Dendritic cell treated with granulocyte-macrophage colony-stimulating factor and Interleukin-4, amounts not matched to agents 40 ng/mL and 50 ng/mL, for 4 days (primary cell): ENCODE data around the gene NOL4.

Source experiments
- H3K27ac Mint-ChIP-seq: one replicate; pipeline ENCODE4 v1.8.0; 2022; ENCODE audit warnings: mild to moderate bottlenecking, mixed read lengths
- H3K27me3 Mint-ChIP-seq: one replicate; pipeline ENCODE4 v1.8.0; 2022; ENCODE audit warnings: mild to moderate bottlenecking, mixed read lengths
- H3K36me3 Mint-ChIP-seq: one replicate; pipeline ENCODE4 v1.8.0; 2022; ENCODE audit warnings: low read depth, mixed read lengths
- H3K4me1 Mint-ChIP-seq: one replicate; pipeline ENCODE4 v1.8.0; 2022; ENCODE audit warnings: low read depth, mixed read lengths
- H3K4me3 Mint-ChIP-seq: one replicate; pipeline ENCODE4 v1.8.0; 2022; ENCODE audit warnings: mild to moderate bottlenecking, moderate library complexity, mixed read lengths
- H3K9me3 Mint-ChIP-seq: one replicate; pipeline ENCODE4 v1.8.0; 2022; ENCODE audit warnings: mixed read lengths
- intact Hi-C: fragments of 100-400 bp; cut with micrococcal nuclease; formaldehyde crosslinking; loops from one replicate; pipeline ENCODE4 v1.15.0; 2022

NOL4 gene

GRCh38 chr18:34220081-34220815, 4.5 kb downstream of the NOL4 start:
- no peaks in the 10 kb centered on the region for H3K36me3 Mint-ChIP-seq
- peaks cover 6% of the 10 kb centered on the region for H3K4me1 Mint-ChIP-seq
- peaks cover 42% of the 10 kb centered on the region for H3K27me3 Mint-ChIP-seq
- intact Hi-C loops = no loop called here
- H3K4me3 Mint-ChIP-seq = no peak overlapping the region
- H3K27ac Mint-ChIP-seq = no peak overlapping the region
- H3K9me3 Mint-ChIP-seq = no peaks in the 10 kb centered on the region

- Mint-ChIP-seq H3K36me3 (no peaks in the 10 kb centered on the region), H3K27me3 (peaks cover 37% of the 10 kb centered on the region), H3K27ac (no peak overlapping the region), H3K9me3 (no peaks in the 10 kb centered on the region), H3K4me1 (peaks cover 6% of the 10 kb centered on the region), H3K4me3 (no peak overlapping the region)
- intact Hi-C loops = no loop called here
Measured at GRCh38 chr18:34219651-34220050, 5.1 kb downstream of the NOL4 start.

GRCh38 chr18:34212511-34212910, 12.2 kb downstream of the NOL4 start:
- Mint-ChIP-seq H3K9me3 (no peaks in the 10 kb centered on the region), H3K4me1 (no peaks in the 10 kb centered on the region), H3K27ac (no peak overlapping the region), H3K36me3 (no peaks in the 10 kb centered on the region), H3K4me3 (no peak overlapping the region), H3K27me3 (no peaks in the 10 kb centered on the region)
- intact Hi-C loops = no loop called here

DNA sequence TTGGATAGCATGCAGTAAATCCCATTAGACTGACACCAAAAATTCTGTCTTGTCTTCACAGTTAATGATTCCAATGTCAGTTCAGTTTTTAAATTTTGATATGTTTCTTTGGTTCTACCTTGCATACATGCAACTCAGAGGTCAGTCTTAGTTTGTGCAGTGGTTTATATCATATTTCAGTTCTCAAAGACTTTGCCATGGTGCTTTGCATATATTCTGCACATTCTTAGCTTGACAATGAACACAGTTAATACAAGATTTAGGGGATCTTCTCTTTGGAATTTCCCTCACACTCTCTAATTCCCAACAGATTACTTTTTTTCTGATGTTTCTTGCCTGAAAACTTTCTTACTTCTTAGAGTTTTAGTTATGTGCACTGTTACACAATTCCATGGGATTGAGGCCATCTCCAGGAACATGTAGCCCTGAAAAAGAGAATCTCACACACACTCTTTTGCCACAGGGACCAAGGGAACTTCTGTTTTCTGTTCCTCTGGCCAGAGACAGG, 17.3 kb downstream of the NOL4 start:
- Mint-ChIP-seq H3K27me3 (no peaks in the 10 kb centered on the region), H3K36me3 (no peaks in the 10 kb centered on the region), H3K4me1 (no peaks in the 10 kb centered on the region), H3K9me3 (no peaks in the 10 kb centered on the region), H3K4me3 (no peak overlapping the region), H3K27ac (no peak overlapping the region)
- intact Hi-C loops = no loop called here

DNA sequence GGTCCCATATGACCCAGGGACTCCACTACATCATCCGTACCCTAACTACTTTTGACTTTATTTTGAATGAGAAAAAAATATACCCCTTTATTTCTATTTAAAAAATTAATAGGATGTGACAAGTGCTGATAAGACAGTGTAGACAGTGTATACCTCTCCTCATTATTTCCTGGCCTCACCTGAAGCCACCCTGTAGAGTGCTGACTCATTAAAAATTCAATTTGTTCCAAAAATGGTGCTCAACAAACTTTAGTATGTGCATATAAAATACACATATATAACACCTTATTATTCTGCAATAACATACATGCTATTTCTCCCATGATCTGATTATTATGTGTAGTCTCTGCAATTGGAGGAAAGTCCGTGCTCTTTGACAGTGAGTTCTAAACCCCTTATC, 20.8 kb downstream of the NOL4 start:
- H3K4me3 Mint-ChIP-seq = no peak overlapping the region
- intact Hi-C loops = no loop called here
- H3K9me3 Mint-ChIP-seq = no peaks in the 10 kb centered on the region
- no peaks in the 10 kb centered on the region for H3K4me1 Mint-ChIP-seq
- no peaks in the 10 kb centered on the region for H3K27me3 Mint-ChIP-seq
- H3K36me3 Mint-ChIP-seq = no peaks in the 10 kb centered on the region
- H3K27ac Mint-ChIP-seq = no peak overlapping the region

DNA sequence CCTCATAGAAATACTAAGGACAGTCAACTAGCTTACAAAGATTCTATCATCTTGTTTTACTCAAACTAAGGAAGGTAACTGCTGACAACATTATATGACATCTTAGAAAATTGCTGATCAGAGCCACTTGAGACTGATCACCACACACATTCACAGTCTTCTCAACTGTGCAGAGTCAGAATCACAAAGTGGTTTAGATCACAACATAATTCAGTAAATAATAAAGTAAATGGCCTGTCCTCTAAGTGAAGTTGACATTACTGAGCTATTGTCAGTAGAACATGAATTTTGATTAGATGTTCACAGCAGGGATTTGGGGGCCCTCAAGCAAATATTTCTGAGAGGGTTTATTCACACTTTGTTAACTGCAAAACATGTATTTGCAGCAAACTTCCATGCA, 28.5 kb downstream of the NOL4 start:
- Mint-ChIP-seq H3K4me1 (no peaks in the 10 kb centered on the region), H3K27ac (no peak overlapping the region), H3K27me3 (no peaks in the 10 kb centered on the region), H3K4me3 (no peak overlapping the region), H3K9me3 (no peaks in the 10 kb centered on the region), H3K36me3 (no peaks in the 10 kb centered on the region)
- intact Hi-C loops = no loop called here

- Mint-ChIP-seq H3K9me3 (no peaks in the 10 kb centered on the region), H3K27ac (no peak overlapping the region), H3K4me1 (no peaks in the 10 kb centered on the region)
Measured at GRCh38 chr18:34194239-34194638, 30.5 kb downstream of the NOL4 start.

GRCh38 chr18:34189656-34190435, 34.9 kb downstream of the NOL4 start:
- Mint-ChIP-seq H3K36me3 (no peaks in the 10 kb centered on the region), H3K9me3 (no peaks in the 10 kb centered on the region), H3K27me3 (no peaks in the 10 kb centered on the region), H3K4me3 (no peak overlapping the region), H3K27ac (no peak overlapping the region), H3K4me1 (no peaks in the 10 kb centered on the region)
- intact Hi-C loops = no loop called here

More at GRCh38 chr18:34194239-34194638, 30.5 kb downstream of the NOL4 start:
- Mint-ChIP-seq H3K4me3 (no peak overlapping the region), H3K36me3 (no peaks in the 10 kb centered on the region), H3K27me3 (no peaks in the 10 kb centered on the region)
- intact Hi-C loops = no loop called here
